IPS DF 6.9 (cell line): ENCODE results near the gene RPL36.

ENCODE experiments used
- DNase-seq: peaks from one replicate; pipeline ENCODE4 v3.0.0-alpha.2; 2013; ENCODE audit warnings: low read depth, low spot score
- H3K27ac ChIP-seq: one replicate; pipeline ENCODE4 v1.5.1; 2013; ENCODE audit warnings: low read length, control low read depth
- H3K27me3 ChIP-seq: 2 replicates; pipeline ENCODE4 v1.6.1; 2013; ENCODE audit warnings: mild to moderate bottlenecking, low read length; ENCODE audit not compliant: control insufficient read depth, insufficient read depth
- H3K36me3 ChIP-seq: 2 replicates; pipeline ENCODE4 v1.6.1; 2013; ENCODE audit warnings: low read length; ENCODE audit not compliant: control insufficient read depth, insufficient read depth
- H3K4me1 ChIP-seq: 2 replicates; pipeline ENCODE4 v1.6.1; 2013; ENCODE audit warnings: low read length; ENCODE audit not compliant: control insufficient read depth, insufficient read depth
- H3K4me3 ChIP-seq: 2 replicates; pipeline ENCODE4 v1.5.1; 2013; ENCODE audit warnings: mild to moderate bottlenecking, low read length
- H3K9me3 ChIP-seq: 2 replicates; pipeline ENCODE4 v1.6.1; 2013; ENCODE audit warnings: low read length, inconsistent platforms; ENCODE audit not compliant: control insufficient read depth, insufficient read depth
- WGBS: extraction: QIAGEN DNeasy Blood & Tissue Kit; methylation state at CpG from one replicate; pipeline ENCODE4 v1.1.7; 2013; ENCODE audit warnings: mixed read lengths, missing lambda C conversion rate; ENCODE audit not compliant: insufficient read length, insufficient coverage; 5-methylcytosine and 5-hydroxymethylcytosine counted together

Gene RPL36

DNA sequence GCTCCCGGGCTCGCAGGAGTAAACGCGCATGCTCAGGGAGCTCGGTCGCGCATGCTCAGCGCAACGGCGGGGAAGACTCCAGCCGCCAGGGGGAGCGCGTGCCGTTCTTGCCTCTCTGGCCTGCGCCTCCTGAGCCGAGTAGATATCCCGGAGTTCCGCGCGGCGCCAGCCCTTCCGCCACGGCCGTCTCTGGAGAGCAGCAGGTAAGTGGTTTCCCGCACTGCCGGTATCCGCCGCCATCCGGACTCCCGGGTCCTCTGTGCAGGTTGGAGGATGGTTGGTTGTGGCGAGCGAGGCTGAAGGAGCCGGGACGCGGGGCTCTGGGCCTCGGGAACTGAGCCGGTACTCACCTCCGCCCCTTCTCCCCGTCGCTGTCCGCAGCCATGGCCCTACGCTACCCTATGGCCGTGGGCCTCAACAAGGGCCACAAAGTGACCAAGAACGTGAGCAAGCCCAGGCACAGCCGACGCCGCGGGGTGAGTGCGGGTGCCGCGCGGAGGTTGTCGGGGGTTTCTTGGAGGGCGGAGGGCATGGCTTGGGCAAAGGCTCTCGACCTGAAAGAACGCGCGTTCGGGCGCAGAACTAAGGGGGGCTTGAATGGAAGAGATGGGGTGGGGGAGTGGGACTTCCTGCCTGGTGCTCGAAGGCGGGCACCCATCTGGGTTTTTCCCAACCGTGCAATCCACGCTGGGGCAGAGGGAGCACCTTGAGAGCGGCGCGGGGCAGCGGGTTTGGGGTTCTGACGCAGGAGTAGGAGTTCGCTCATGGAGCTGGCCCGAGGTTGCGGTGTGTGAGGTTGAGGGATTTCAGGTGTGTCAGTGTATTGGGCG lies at the start of gene RPL36:
RPL36 (plus strand) TSS at position 171 of the 830 bp plus-strand sequence; CDS start at position 384, 213 bp downstream.
- H3K4me3 ChIP-seq = peak within 1 kb of the TSS; percentile 93
- no peak within 1 kb of the TSS for H3K27ac ChIP-seq
- H3K4me1 ChIP-seq = no peaks in the 10 kb centered on the region
- H3K27me3 ChIP-seq = no peaks in the 10 kb centered on the region
- peaks cover 32% of the 10 kb centered on the region for H3K36me3 ChIP-seq
- no CpG with 5 or more reads among the region's 73 CpGs for WGBS
- H3K9me3 ChIP-seq = no peaks in the 10 kb centered on the region
- DNase-seq = peak; percentile 95

DNA sequence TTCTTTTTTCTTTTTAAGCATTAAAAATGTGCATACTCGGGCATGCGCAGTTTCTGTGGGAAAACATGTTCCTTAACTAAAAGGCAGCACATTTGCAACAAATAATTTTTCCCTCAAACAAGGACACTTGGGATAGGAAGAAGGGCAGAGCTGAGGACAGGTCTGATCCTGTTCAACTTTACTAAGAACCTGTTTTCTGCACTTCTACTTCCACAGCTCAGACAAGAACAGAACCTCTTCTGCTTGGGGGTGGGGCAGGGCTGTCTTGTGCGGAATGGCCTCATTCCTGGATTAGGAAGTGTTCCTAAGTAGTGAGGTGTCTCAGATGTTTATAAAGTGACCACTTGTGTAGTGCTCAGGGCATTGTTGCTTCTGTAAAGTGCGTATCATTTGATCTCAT lies 48.9 kb upstream of the RPL36 start:
- DNase-seq = no peak
- WGBS = no CpG with 5 or more reads among the region's 4 CpGs
- Histone ChIP-seq H3K4me3 (no peak overlapping the region), H3K9me3 (no peaks in the 10 kb centered on the region), H3K27ac (no peak overlapping the region), H3K4me1 (no peaks in the 10 kb centered on the region), H3K36me3 (peaks cover 10% of the 10 kb centered on the region; the same call in 1 of the 2 replicates), H3K27me3 (no peaks in the 10 kb centered on the region)

DNA sequence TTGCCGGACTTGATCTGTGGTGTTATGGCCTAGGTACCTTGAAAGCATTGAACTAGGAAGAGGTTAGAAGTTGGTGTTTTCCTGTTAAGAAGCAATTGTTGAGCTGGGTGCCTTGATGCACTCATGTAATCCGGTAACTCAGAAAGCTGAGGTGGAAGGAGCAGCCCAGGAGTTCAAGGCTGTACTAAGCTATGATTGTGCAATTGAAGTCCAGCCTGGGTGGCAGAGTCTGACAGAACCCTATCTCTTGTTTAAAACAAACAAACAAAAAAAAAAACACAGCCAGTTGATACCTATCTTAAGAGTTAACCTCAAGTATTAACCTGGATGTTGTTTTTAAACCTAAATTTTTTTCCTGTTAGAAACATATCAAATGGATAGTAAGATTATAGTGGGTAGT lies 47.9 kb upstream of the RPL36 start:
- no peaks in the 10 kb centered on the region for H3K27me3 ChIP-seq
- H3K27ac ChIP-seq = no peak overlapping the region
- DNase-seq = no peak
- no peak overlapping the region for H3K4me3 ChIP-seq
- H3K36me3 ChIP-seq = peaks cover 17% of the 10 kb centered on the region; the same call in 1 of the 2 replicates
- no peaks in the 10 kb centered on the region for H3K4me1 ChIP-seq
- no peaks in the 10 kb centered on the region for H3K9me3 ChIP-seq
- no CpG with 5 or more reads among the region's 2 CpGs for WGBS

DNA sequence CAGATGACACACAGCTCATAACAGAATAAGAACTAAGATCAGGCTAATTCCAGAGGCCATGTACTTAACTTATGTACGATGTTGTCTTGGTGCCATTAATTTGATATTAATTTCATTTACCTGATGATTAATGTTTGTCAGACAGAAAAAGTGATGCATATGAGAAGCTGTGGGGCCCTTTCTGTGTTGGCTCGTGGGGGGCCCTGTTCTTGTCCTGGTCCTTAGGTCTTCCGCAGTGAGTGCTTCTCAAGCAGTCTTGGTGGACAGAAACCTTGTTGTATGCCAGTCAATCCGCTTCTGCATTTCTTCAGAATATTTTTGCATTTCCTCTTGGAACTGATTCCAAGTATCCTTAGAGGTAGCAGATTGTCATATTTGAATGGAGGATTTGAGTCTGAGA lies 47.0 kb upstream of the RPL36 start:
- WGBS = no CpG with 5 or more reads among the region's 4 CpGs
- H3K9me3 ChIP-seq = no peaks in the 10 kb centered on the region
- H3K27ac ChIP-seq = no peak overlapping the region
- H3K27me3 ChIP-seq = no peaks in the 10 kb centered on the region
- H3K36me3 ChIP-seq = peaks cover 22% of the 10 kb centered on the region; the same call in 1 of the 2 replicates
- no peaks in the 10 kb centered on the region for H3K4me1 ChIP-seq
- no peak for DNase-seq
- no peak overlapping the region for H3K4me3 ChIP-seq

DNA sequence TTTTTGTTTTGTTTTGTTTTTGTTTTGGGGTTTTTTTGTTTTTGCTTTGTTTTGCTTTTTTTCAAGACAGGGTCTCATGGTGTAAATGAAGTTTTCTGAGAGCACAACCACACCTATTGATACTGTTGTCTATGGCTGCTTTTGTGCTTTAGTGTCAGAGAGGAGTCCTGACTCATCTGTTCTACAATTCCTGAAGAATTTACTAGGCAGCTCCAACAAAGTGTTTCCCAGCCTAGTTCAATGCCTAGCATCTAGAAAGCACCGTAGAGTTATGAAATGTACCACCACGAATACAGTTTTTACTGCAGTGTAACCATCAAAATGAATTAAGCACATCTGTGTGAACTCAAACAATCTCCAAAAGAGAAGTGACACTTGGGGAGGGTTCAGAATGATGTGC lies 46.1 kb upstream of the RPL36 start:
- H3K36me3 ChIP-seq = peaks cover 22% of the 10 kb centered on the region; the same call in 1 of the 2 replicates
- H3K4me3 ChIP-seq = no peak overlapping the region
- no peaks in the 10 kb centered on the region for H3K9me3 ChIP-seq
- no peaks in the 10 kb centered on the region for H3K27me3 ChIP-seq
- no peak overlapping the region for H3K27ac ChIP-seq
- no peak for DNase-seq
- no CpG with 5 or more reads among the region's 2 CpGs for WGBS
- no peaks in the 10 kb centered on the region for H3K4me1 ChIP-seq

DNA sequence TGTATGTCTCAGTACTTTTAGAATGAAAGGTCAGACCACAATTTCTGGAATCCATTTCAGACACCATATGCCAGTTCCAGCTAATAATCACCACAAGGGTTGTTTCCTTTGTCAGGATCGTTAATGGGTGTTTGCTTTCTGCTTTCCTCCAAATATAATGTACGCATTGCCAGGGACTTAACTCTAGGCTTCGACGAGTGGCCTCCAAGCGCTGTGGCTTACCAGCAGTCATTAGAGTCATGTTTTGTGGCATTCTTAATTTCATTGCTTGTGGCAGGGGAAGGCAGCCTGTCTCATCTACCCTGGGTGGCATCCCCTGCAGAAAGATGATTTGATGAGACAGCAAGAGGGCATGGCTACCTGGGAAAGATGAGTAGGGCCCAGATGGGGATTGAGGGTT lies 44.7 kb upstream of the RPL36 start:
- no peaks in the 10 kb centered on the region for H3K27me3 ChIP-seq
- no peaks in the 10 kb centered on the region for H3K9me3 ChIP-seq
- no peak overlapping the region for H3K27ac ChIP-seq
- DNase-seq = no peak
- H3K4me1 ChIP-seq = no peaks in the 10 kb centered on the region
- no peak overlapping the region for H3K4me3 ChIP-seq
- H3K36me3 ChIP-seq = peaks cover 29% of the 10 kb centered on the region; the same call in 1 of the 2 replicates
- no CpG with 5 or more reads among the region's 5 CpGs for WGBS

DNA sequence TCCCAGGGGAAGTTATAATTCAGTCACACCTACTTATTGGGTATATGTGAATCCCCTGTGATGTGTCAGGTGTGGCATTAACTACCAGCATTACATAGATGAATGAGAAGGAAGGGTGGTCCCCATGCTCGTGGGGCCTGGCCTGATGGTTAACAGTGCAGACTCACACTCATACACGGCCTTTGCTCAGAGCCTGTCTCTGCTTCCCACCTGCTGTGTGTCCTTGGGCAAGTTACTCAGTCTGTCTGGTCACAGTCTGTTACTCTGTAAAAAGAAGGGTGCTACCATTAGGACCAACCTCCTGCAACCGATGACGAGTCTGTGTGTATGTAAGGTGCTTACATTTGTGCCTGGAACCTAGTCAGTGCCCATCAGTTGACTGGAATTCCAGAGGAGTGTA lies 43.4 kb upstream of the RPL36 start:
- Histone ChIP-seq H3K27me3 (no peaks in the 10 kb centered on the region), H3K36me3 (peaks cover 37% of the 10 kb centered on the region), H3K9me3 (no peaks in the 10 kb centered on the region), H3K4me3 (no peak overlapping the region), H3K4me1 (no peaks in the 10 kb centered on the region), H3K27ac (no peak overlapping the region)
- no CpG with 5 or more reads among the region's 4 CpGs for WGBS
- no peak for DNase-seq

DNA sequence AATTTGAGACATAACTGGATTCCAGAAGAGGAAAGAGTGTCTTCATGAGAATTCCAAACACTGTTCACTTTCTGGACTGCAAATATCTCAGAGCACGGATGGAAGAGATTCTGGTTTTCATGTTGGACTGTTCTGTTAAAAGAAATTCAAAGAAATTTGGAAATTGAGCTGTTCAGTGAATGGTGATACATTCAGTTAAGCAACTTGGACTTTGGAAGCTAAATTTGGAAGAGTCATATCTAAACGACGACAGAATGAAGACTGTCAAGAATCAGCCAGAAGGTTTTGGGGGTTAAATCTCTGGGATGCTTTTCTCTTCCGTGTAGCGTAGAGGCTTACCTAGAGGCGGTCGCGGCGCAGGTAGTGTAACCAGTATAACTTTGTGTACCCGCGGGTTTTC lies 41.6 kb upstream of the RPL36 start:
- Histone ChIP-seq H3K27ac (no peak overlapping the region), H3K36me3 (peaks cover 46% of the 10 kb centered on the region), H3K4me1 (no peaks in the 10 kb centered on the region), H3K9me3 (no peaks in the 10 kb centered on the region), H3K27me3 (no peaks in the 10 kb centered on the region), H3K4me3 (no peak overlapping the region)
- no CpG with 5 or more reads among the region's 11 CpGs for WGBS
- no peak for DNase-seq

DNA sequence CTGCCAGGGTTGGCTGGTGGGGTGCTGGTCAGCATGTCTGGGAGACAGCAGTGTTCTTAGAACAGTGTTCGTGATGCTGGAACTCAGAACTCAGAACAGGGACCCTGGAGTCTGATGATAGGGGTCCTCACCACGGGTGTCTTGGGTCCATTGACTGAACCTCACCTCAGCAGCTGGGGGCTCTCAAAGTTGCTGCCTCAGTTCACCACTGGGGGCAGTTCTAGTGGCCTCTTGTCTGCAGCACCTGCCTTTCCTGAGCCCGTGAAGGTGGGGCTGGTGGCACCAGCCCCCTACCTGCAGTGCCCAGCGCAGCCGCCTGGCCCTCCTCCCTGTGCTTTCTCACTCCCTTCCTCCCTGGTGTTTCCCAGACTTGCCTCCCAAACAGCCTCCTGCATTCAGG lies 38.7 kb upstream of the RPL36 start:
- no CpG with 5 or more reads among the region's 5 CpGs for WGBS
- no peaks in the 10 kb centered on the region for H3K9me3 ChIP-seq

DNA sequence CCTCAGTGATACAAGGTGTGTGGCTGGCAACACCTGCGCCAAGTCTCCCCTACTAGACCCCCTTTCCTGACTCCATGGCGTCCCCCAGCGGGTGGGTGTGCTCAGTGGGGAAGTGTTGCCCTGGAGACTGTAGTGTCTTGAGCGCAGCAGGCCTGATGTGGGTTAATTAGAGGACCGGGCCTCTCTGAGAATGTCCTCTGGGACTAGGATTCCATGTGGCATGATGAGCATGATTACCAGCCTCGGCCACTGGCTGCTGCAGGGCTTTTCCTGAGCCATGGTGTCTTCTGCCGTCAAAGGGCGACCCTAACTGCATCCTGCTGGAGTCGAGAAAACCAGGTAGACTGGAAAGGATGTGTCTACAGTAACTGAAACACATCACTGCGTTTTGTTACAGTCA lies 37.8 kb upstream of the RPL36 start:
- no peak overlapping the region for H3K4me3 ChIP-seq
- H3K36me3 ChIP-seq = peaks cover 49% of the 10 kb centered on the region
- no peak for DNase-seq
- H3K27me3 ChIP-seq = no peaks in the 10 kb centered on the region
- WGBS = no CpG with 5 or more reads among the region's 10 CpGs
- no peak overlapping the region for H3K27ac ChIP-seq
- H3K4me1 ChIP-seq = no peaks in the 10 kb centered on the region
- no peaks in the 10 kb centered on the region for H3K9me3 ChIP-seq

More for the DNA sequence above, 38.7 kb upstream of the RPL36 start:
- H3K4me1 ChIP-seq = no peaks in the 10 kb centered on the region
- H3K27me3 ChIP-seq = no peaks in the 10 kb centered on the region
- peaks cover 54% of the 10 kb centered on the region for H3K36me3 ChIP-seq
- no peak overlapping the region for H3K27ac ChIP-seq
- no peak overlapping the region for H3K4me3 ChIP-seq
- DNase-seq = no peak

DNA sequence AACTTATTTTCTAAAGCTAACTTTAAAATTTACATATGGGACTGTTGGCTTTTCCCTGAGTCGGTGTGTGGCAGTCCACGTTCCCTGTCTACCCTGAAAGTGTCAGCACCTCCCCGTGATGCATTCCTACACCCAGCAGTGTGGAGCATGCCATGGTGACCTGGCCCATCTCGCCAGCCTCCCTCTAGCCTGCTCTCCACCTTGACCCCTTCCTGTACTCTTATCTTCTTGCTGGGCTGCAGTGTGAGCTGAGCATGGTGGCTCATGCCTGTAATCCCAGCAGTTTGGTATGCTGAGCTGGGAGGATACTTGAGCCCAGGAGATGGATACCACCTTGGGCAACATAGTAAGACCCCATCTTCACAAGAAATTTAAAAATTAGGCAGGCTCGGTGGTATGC lies 35.2 kb upstream of the RPL36 start:
- Histone ChIP-seq H3K27me3 (no peaks in the 10 kb centered on the region), H3K36me3 (peaks cover 54% of the 10 kb centered on the region), H3K4me1 (no peaks in the 10 kb centered on the region), H3K4me3 (no peak overlapping the region), H3K9me3 (no peaks in the 10 kb centered on the region), H3K27ac (no peak overlapping the region)
- no peak for DNase-seq
- WGBS = no CpG with 5 or more reads among the region's 5 CpGs
